Neural cell (in vitro differentiated cells): ENCODE measurements around the gene IGF2R.

Experiments
- EP300 ChIP-seq: fragments of 450-650 bp; conservative IDR thresholded peaks from 2 replicates; pipeline ENCODE4 v1.6.1; 2014; ENCODE audit warnings: antibody characterized with exemption, mild to moderate bottlenecking, moderate library complexity; ENCODE audit not compliant: poor library complexity, severe bottlenecking
- EZH2 ChIP-seq: fragments of 200-600, 300-800 bp; shearing (Covaris generic), sonication (generic); IDR thresholded peaks from 2 replicates; pipeline ENCODE4 v1.6.1; 2014; ENCODE audit warnings: antibody characterized with exemption, low read length, borderline replicate concordance, mild to moderate bottlenecking; ENCODE audit not compliant: insufficient read depth, poor library complexity, severe bottlenecking
- POLR2AphosphoS5 ChIP-seq: IDR thresholded peaks from 2 replicates; pipeline ENCODE4 v1.6.1; 2012
- RAD21 ChIP-seq: fragments of 450-650 bp; conservative IDR thresholded peaks from 2 replicates; pipeline ENCODE4 v1.6.1; 2014; ENCODE audit warnings: antibody characterized with exemption, mild to moderate bottlenecking, moderate library complexity
- SMC3 ChIP-seq: fragments of 450-650 bp; conservative IDR thresholded peaks from 2 replicates; pipeline ENCODE4 v1.6.1; 2014; ENCODE audit warnings: antibody characterized with exemption, mild to moderate bottlenecking, moderate library complexity; ENCODE audit not compliant: poor library complexity
- TAF1 ChIP-seq: IDR thresholded peaks from 2 replicates; pipeline ENCODE4 v1.6.1; 2012; ENCODE audit warnings: low read depth
- TF ChIP-seq, protein P1 (sequence below): fragments of 450-650 bp; IDR thresholded peaks from 2 replicates; pipeline ENCODE4 v1.5.1; 2014; ENCODE audit warnings: antibody characterized with exemption, mild to moderate bottlenecking, moderate library complexity; ENCODE audit not compliant: poor library complexity, severe bottlenecking
- TF ChIP-seq, protein P2 (sequence below): IDR thresholded peaks from 2 replicates; pipeline ENCODE4 v1.6.1; 2012; ENCODE audit warnings: borderline replicate concordance

- TF ChIP-seq SMC3 = no peak
- TF ChIP-seq, protein P1, sequence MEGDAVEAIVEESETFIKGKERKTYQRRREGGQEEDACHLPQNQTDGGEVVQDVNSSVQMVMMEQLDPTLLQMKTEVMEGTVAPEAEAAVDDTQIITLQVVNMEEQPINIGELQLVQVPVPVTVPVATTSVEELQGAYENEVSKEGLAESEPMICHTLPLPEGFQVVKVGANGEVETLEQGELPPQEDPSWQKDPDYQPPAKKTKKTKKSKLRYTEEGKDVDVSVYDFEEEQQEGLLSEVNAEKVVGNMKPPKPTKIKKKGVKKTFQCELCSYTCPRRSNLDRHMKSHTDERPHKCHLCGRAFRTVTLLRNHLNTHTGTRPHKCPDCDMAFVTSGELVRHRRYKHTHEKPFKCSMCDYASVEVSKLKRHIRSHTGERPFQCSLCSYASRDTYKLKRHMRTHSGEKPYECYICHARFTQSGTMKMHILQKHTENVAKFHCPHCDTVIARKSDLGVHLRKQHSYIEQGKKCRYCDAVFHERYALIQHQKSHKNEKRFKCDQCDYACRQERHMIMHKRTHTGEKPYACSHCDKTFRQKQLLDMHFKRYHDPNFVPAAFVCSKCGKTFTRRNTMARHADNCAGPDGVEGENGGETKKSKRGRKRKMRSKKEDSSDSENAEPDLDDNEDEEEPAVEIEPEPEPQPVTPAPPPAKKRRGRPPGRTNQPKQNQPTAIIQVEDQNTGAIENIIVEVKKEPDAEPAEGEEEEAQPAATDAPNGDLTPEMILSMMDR = no peak
- TF ChIP-seq RAD21 = no peak
- no peak for TF ChIP-seq POLR2AphosphoS5
- TF ChIP-seq EP300 = no peak
- no peak for TF ChIP-seq EZH2
- TF ChIP-seq TAF1 = no peak
- TF ChIP-seq, protein P2, sequence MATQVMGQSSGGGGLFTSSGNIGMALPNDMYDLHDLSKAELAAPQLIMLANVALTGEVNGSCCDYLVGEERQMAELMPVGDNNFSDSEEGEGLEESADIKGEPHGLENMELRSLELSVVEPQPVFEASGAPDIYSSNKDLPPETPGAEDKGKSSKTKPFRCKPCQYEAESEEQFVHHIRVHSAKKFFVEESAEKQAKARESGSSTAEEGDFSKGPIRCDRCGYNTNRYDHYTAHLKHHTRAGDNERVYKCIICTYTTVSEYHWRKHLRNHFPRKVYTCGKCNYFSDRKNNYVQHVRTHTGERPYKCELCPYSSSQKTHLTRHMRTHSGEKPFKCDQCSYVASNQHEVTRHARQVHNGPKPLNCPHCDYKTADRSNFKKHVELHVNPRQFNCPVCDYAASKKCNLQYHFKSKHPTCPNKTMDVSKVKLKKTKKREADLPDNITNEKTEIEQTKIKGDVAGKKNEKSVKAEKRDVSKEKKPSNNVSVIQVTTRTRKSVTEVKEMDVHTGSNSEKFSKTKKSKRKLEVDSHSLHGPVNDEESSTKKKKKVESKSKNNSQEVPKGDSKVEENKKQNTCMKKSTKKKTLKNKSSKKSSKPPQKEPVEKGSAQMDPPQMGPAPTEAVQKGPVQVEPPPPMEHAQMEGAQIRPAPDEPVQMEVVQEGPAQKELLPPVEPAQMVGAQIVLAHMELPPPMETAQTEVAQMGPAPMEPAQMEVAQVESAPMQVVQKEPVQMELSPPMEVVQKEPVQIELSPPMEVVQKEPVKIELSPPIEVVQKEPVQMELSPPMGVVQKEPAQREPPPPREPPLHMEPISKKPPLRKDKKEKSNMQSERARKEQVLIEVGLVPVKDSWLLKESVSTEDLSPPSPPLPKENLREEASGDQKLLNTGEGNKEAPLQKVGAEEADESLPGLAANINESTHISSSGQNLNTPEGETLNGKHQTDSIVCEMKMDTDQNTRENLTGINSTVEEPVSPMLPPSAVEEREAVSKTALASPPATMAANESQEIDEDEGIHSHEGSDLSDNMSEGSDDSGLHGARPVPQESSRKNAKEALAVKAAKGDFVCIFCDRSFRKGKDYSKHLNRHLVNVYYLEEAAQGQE = no peak
Observed at GRCh38 chr6:159996087-159996622, 27.3 kb downstream of the IGF2R start.
